SHP77 treated with DMSO at 0.1 percent for 48 hours (cell line): Measurements from ENCODE around the gene ARAP2.

Experiments
- DNase-seq: peaks from one replicate; lab custom pipeline; 2025; lab: John Stamatoyannopoulos, UW

The ARAP2 gene

DNA sequence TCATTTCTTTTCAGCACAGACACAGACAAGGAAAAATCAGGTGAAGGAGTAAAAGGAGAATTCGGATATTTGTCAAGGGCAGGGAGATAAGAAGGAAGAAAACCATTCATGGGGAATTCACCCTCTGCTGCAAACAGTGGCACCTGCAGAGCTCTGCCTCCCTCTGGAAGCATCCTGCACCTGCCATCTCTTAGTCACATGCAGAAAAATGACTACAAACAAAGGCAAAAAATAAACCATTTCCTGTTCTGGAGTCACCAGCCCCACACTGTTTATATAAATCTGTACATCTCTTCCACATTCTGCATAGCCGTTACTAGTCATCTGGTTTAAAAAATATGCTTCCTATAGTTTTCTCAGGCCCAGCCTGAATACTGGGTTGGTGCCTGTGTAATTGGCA lies 205.3 kb downstream of the ARAP2 start:
- DNase-seq, result no peak

GRCh38 chr4:36038491-36038890 lies 205.8 kb downstream of the ARAP2 start:
- no peak for DNase-seq

DNA sequence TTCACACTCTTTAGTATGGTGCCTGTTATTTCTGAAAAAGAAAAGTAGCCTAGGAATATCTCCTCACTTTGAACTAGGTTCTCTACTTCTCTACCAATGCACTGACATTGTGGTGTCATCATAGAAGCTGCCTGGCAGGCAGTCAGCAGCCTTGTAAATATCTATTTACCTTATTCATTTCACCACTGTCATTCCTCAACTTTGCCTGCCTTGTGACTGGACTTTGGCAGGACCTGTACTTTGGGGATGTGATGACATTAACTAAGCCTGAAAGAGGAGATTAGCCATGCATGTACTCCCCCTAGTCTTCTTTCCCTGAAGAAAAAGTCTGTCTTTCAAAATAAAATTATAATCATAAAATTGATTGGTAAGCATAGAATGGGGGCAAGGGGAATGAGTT lies 207.2 kb downstream of the ARAP2 start:
- no peak for DNase-seq

DNA sequence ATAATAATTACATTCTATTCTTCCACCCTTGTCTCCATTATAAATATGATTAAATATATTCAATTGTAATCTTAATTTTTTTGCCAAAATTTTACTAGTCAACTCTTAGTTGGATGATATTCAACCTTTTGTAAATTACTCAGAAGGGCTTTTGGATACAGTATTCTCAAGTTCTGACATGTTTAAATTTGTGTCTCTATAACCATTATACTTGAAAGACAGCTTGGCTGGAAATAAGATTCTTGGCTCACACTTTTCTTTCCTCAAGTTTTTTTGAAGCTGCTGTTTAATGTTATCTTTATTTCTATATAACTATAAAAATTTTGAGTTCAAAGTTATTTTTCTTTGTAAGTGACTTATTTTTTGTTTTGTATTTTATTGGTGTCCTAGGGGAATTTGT lies 214.4 kb downstream of the ARAP2 start:
- no peak for DNase-seq

GRCh38 chr4:36027203-36027602 lies 217.1 kb downstream of the ARAP2 start:
- DNase-seq, result no peak

DNA sequence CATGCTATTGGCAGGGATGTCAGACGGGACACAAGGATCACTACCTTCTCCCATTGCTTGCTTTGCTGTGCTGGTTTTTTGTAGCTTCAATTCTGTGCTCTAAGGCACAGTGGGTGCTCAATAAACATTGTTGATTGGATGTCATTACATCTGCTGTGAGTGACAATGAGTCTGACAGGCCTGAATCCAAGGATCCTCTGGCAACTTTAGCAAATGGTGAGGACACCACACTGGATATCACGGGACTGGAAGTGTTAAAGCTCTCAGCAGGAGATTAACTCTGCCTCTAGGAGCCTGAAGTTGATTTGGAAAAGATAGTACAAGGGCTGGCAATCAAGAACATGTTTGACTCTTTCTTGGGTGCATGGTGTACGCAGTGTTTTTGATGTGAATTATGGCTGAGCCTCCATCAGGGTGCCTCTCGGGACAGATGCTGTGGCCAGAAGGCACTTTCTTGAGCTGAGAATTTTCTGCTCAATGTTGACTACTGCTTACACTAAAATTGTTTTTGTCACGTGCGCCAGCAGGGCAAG lies 217.9 kb downstream of the ARAP2 start:
- DNase-seq, result no peak

- no peak for DNase-seq
Measured at GRCh38 chr4:36024901-36025660, 219.2 kb downstream of the ARAP2 start.

DNA sequence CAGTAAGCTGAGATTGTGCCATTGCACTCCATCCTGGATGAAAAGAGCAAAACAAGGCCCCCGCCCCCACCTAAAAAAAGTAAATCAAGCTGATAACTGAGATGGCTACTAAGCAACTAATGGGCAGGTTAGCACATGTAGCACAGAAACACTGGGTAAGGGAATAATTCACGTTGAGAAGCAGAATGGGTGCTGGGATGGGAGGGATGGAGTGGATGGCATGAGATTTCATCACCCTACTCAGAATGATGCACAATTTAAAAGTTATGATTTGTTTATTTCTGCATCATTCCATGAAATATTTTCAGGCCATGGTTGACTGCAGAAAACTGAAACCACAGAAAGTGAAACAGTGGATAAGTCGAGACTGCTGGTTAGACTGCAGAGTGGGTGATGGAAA lies 224.0 kb downstream of the ARAP2 start:
- no peak for DNase-seq
